OCI-LY1 (cell line): ENCODE data around the gene ASMTL.
"Not testable (repeated sequence)": the region's sequence is repeated elsewhere in the genome, so short reads cannot be mapped to it uniquely, and the experiment has no call there.

ENCODE experiments used
- EZH2 ChIP-seq: fragments of 200-600 bp; sonication (generic), shearing (Covaris generic); IDR thresholded peaks from 2 replicates; pipeline ENCODE4 v1.8.0; 2017; ENCODE audit warnings: borderline replicate concordance, mixed run types, mild to moderate bottlenecking, antibody characterized with exemption, low read length, moderate library complexity, mixed read lengths
- TF ChIP-seq, protein P1 (sequence below): fragments of 200-600 bp; sonication (generic), shearing (Covaris generic); IDR thresholded peaks from 2 replicates; pipeline ENCODE4 v1.5.1; 2017; ENCODE audit warnings: mild to moderate bottlenecking, antibody characterized with exemption, low read length, moderate library complexity, mixed read lengths

GRCh38 chrX:1366363-1366762, 86.3 kb downstream of the ASMTL start:
- not testable (repeated sequence) for TF ChIP-seq EZH2
- TF ChIP-seq, protein P1, sequence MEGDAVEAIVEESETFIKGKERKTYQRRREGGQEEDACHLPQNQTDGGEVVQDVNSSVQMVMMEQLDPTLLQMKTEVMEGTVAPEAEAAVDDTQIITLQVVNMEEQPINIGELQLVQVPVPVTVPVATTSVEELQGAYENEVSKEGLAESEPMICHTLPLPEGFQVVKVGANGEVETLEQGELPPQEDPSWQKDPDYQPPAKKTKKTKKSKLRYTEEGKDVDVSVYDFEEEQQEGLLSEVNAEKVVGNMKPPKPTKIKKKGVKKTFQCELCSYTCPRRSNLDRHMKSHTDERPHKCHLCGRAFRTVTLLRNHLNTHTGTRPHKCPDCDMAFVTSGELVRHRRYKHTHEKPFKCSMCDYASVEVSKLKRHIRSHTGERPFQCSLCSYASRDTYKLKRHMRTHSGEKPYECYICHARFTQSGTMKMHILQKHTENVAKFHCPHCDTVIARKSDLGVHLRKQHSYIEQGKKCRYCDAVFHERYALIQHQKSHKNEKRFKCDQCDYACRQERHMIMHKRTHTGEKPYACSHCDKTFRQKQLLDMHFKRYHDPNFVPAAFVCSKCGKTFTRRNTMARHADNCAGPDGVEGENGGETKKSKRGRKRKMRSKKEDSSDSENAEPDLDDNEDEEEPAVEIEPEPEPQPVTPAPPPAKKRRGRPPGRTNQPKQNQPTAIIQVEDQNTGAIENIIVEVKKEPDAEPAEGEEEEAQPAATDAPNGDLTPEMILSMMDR, result not testable (repeated sequence)
